HG03159 (cell line): ENCODE measurements around the gene MEGF6.

Experiments
- ATAC-seq: cut with Tn5 transposase; IDR thresholded peaks from one replicate; pipeline ENCODE4 v1.9.1; 2021; ENCODE audit warnings: mild to moderate bottlenecking, moderate library complexity; ENCODE audit not compliant: unreplicated experiment

MEGF6 gene

GRCh38 chr1:3610527-3611169, 660 bp downstream of the MEGF6 start:
- ATAC-seq, result no peak

- ATAC-seq, result no peak
These were observed 1.4 kb downstream of the MEGF6 start for GRCh38 chr1:3609769-3610526.

- ATAC-seq, result no peak
These were observed 2.1 kb downstream of the MEGF6 start for GRCh38 chr1:3609016-3609768.

GRCh38 chr1:3608154-3608553, 3.2 kb downstream of the MEGF6 start:
- ATAC-seq, result no peak

- ATAC-seq, result no peak
These were observed 3.6 kb downstream of the MEGF6 start for GRCh38 chr1:3607703-3608065.

GRCh38 chr1:3606779-3607702, 4.3 kb downstream of the MEGF6 start:
- ATAC-seq, result no peak

- no peak for ATAC-seq
These were observed 6.1 kb downstream of the MEGF6 start for GRCh38 chr1:3604997-3605823.

GRCh38 chr1:3604468-3604974, 6.8 kb downstream of the MEGF6 start:
- ATAC-seq, result no peak

- no peak for ATAC-seq
These were observed 7.5 kb downstream of the MEGF6 start for GRCh38 chr1:3603571-3604467.

- ATAC-seq, result no peak
These were observed 8.2 kb downstream of the MEGF6 start for GRCh38 chr1:3603156-3603555.

- no peak for ATAC-seq
These were observed 8.9 kb downstream of the MEGF6 start for GRCh38 chr1:3602375-3602774.

- no peak for ATAC-seq
These were observed 9.6 kb downstream of the MEGF6 start for GRCh38 chr1:3601743-3602142.

GRCh38 chr1:3600354-3600753, 11.0 kb downstream of the MEGF6 start:
- no peak for ATAC-seq

GRCh38 chr1:3599816-3600215, 11.5 kb downstream of the MEGF6 start:
- ATAC-seq, result no peak

- no peak for ATAC-seq
These were observed 12.0 kb downstream of the MEGF6 start for GRCh38 chr1:3599286-3599811.

- ATAC-seq, result no peak
These were observed 12.6 kb downstream of the MEGF6 start for GRCh38 chr1:3598522-3599285.

GRCh38 chr1:3598051-3598491, 13.2 kb downstream of the MEGF6 start:
- no peak for ATAC-seq

- ATAC-seq, result no peak
These were observed 13.7 kb downstream of the MEGF6 start for GRCh38 chr1:3597599-3597964.
